Spleen (tissue), 11 donors: ENCODE measurements around the gene SSU72. TPM values are rescaled to one million over a fixed set of nuclear protein-coding genes. Genes with fewer than 3 reads are reported as not detected.
"Not testable (repeated sequence)": the region's sequence is repeated elsewhere in the genome, so short reads cannot be mapped to it uniquely, and the experiment has no call there.

ENCODE experiments used
- DNase-seq: peaks from one replicate; pipeline ENCODE4 v3.0.0-alpha.2; 2020
- H3K27ac ChIP-seq, 8 donors: fragments of 200-600 bp; sonication (generic) in 7 of 8; 1 replicate in 4 of 8; 2 replicates in 4 of 8; pipeline versions ENCODE4 v1.5.0 to v1.8.0; 2016 to 2021; ENCODE audit warnings: inconsistent platforms in 4 of 8, mild to moderate bottlenecking in 4 of 8, moderate library complexity in 1 of 8
- H3K27me3 ChIP-seq, 7 donors: fragments of 200-600 bp; sonication (generic) in 6 of 7; replicated peaks in 1 of 7; 1 replicate in 4 of 7; 2 replicates in 3 of 7; pipeline versions ENCODE4 v1.5.0 to v1.8.0; 2016 to 2021; ENCODE audit warnings: inconsistent platforms in 3 of 7, mild to moderate bottlenecking in 1 of 7
- H3K36me3 ChIP-seq, 6 donors: fragments of 200-600 bp; sonication (generic) in 5 of 6; 1 replicate in 4 of 6; 2 replicates in 2 of 6; pipeline versions ENCODE4 v1.5.0 to v1.8.0; 2016 to 2021; ENCODE audit warnings: inconsistent platforms in 2 of 6
- H3K4me1 ChIP-seq, 6 donors: fragments of 200-600 bp; sonication (generic) in 5 of 6; 1 replicate in 3 of 6; 2 replicates in 3 of 6; pipeline versions ENCODE4 v1.5.0 to v1.8.0; 2016 to 2021; ENCODE audit warnings: inconsistent platforms in 3 of 6
- H3K4me3 ChIP-seq, 8 donors: fragments of 200-600 bp; sonication (generic) in 7 of 8; 1 replicate in 4 of 8; 2 replicates in 4 of 8; pipeline versions ENCODE4 v1.5.0 to v1.8.0; 2016 to 2021; ENCODE audit warnings: inconsistent platforms in 4 of 8, mild to moderate bottlenecking in 4 of 8, moderate library complexity in 2 of 8
- H3K9me3 ChIP-seq, 8 donors: fragments of 200-600 bp; sonication (generic) in 7 of 8; 1 replicate in 4 of 8; 2 replicates in 4 of 8; pipeline versions ENCODE4 v1.5.0 to v1.8.0; 2016 to 2021; ENCODE audit warnings: inconsistent platforms in 4 of 8
- POLR2A ChIP-seq, 3 donors: fragments of 450-650 bp; IDR thresholded peaks; one replicate each; pipeline ENCODE4 v1.5.1; 2017; ENCODE audit warnings: antibody characterized with exemption in 3 of 3, mild to moderate bottlenecking in 1 of 3
- POLR2AphosphoS5 ChIP-seq, 3 donors: sonication (generic); formaldehyde crosslinking; IDR thresholded peaks; one replicate each; pipeline ENCODE4 v1.5.1; 2017; ENCODE audit warnings: antibody characterized with exemption in 3 of 3
- WGBS, 5 donors: extraction: QIAGEN DNeasy Blood & Tissue Kit in 3 of 5; methylation state at CpG; one replicate each; pipeline versions ENCODE4 v1.1.5 to v1.1.7; 2013 to 2018; 5-methylcytosine and 5-hydroxymethylcytosine counted together
- intact Hi-C: fragments of 100-400 bp; cut with DNase I; formaldehyde crosslinking; loops from one replicate; pipeline ENCODE4 v1.15.0; 2023; ENCODE audit warnings: low total_unique reads
- polyA plus RNA-seq, 3 donors: library from polyadenylated mRNA; stranded (reverse); fragments of 200-250 nt; gene quantifications; one replicate each; pipeline ENCODE4 v1.2.1, GENCODE V29; 2013
- total RNA-seq, 7 donors: library from RNA; depleted of rRNA in 3 of 7; stranded (reverse); fragments of >200 nt in 3 of 7; fragmentation: NEBNext Ultra II Directional in 4 of 7; extraction: Animal tissue kit (Norgen Biotek cat#: 25700) in 4 of 7; gene quantifications; one replicate each; pipeline versions ENCODE4 v1.1.0 to v1.2.1, GENCODE V29; 2016 to 2021
- TF ChIP-seq, protein P1 (sequence below), 11 experiments: fragments of 200-600 bp in 7 of 11; fragments of 450-650 bp in 4 of 11; sonication (generic) in 4 of 11; IDR thresholded peaks in 8 of 11; conservative IDR thresholded peaks in 3 of 11; 1 replicate in 7 of 11; 2 replicates in 4 of 11; pipeline versions ENCODE4 v1.4.0 to v1.8.0; 2016 to 2021; ENCODE audit warnings: antibody characterized with exemption in 11 of 11, inconsistent platforms in 4 of 11, mild to moderate bottlenecking in 1 of 11
- donor health status: healthy with polysubstance abuse.
- donor health status: DM: no; HTN: no; CAD: no; lungs with moderate emphysema.
- donor health status: DM: no; HTN: no; CAD: no.
- donor health status: Bipolar disorder and iron deficiency.
- donor health status: healthy.
- donor health status: DM: no; HTN: no; CAD: no.
- donor health status: DM: yes; HTN: yes; CAD: no.

Gene SSU72
- total and polyA plus RNA-seq, 10 donors, result 86.7 to 168 (median 107) TPM

GRCh38 chr1:1511533-1512285 lies 63.0 kb downstream of the SSU72 start, which contains the start of gene ATAD3A:
Gene ATAD3A (plus strand): TSS chr1:1512162. CDS start chr1:1512269, 107 bp downstream.
- Histone ChIP-seq H3K36me3 (peaks cover 0 to 17% (median 0%) of the 10 kb centered on the region in 6 donors), H3K27ac (peak within 1 kb of the TSS; percentile 86 to 95 (median 92)), H3K27me3 (no peaks in the 10 kb centered on the region), H3K4me3 (peak within 1 kb of the TSS; percentile 77 to 94 (median 84)), H3K4me1 (peaks cover 3 to 31% (median 14%) of the 10 kb centered on the region in 6 donors), H3K9me3 (no peaks in the 10 kb centered on the region)
- WGBS, 5 donors, result 0 to 1% (median 0%) methylated on average over 34 to 99 of the region's 99 CpGs
- peak; percentile 99 for DNase-seq
- TF ChIP-seq, protein P1, sequence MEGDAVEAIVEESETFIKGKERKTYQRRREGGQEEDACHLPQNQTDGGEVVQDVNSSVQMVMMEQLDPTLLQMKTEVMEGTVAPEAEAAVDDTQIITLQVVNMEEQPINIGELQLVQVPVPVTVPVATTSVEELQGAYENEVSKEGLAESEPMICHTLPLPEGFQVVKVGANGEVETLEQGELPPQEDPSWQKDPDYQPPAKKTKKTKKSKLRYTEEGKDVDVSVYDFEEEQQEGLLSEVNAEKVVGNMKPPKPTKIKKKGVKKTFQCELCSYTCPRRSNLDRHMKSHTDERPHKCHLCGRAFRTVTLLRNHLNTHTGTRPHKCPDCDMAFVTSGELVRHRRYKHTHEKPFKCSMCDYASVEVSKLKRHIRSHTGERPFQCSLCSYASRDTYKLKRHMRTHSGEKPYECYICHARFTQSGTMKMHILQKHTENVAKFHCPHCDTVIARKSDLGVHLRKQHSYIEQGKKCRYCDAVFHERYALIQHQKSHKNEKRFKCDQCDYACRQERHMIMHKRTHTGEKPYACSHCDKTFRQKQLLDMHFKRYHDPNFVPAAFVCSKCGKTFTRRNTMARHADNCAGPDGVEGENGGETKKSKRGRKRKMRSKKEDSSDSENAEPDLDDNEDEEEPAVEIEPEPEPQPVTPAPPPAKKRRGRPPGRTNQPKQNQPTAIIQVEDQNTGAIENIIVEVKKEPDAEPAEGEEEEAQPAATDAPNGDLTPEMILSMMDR (IDR thresholded peaks at IDR 0.05 in 8 of 11, conservative IDR thresholded peaks at IDR 0.05 in 3 of 11), result peak in 5 of 11 experiments; percentile 8 to 22 (median 21)
- peak; percentile 95 to 98 (median 96) for TF ChIP-seq POLR2AphosphoS5 (IDR thresholded peaks at IDR 0.05)
- peak in 1 of 3 donors; percentile 88 for TF ChIP-seq POLR2A (IDR thresholded peaks at IDR 0.05)
- intact Hi-C loops, result no loop called here

GRCh38 chr1:1510912-1511532 lies 63.6 kb downstream of the SSU72 start:
- intact Hi-C loops, result no loop called here
- no peak for DNase-seq
- Histone ChIP-seq H3K4me3 (peak overlapping the region; percentile 77 to 94 (median 84)), H3K9me3 (no peaks in the 10 kb centered on the region), H3K27ac (peak overlapping the region; percentile 86 to 95 (median 92)), H3K36me3 (peaks cover 0 to 10% (median 0%) of the 10 kb centered on the region in 6 donors), H3K4me1 (peaks cover 3 to 31% (median 14%) of the 10 kb centered on the region in 6 donors), H3K27me3 (no peaks in the 10 kb centered on the region)
- TF ChIP-seq, protein P1 (IDR thresholded peaks at IDR 0.05 in 8 of 11, conservative IDR thresholded peaks at IDR 0.05 in 3 of 11), result no peak
- TF ChIP-seq POLR2AphosphoS5 (IDR thresholded peaks at IDR 0.05) (no peak), POLR2A (IDR thresholded peaks at IDR 0.05) (no peak)
- WGBS, 5 donors, result 16 to 21% (median 18%) methylated on average over 17 of the region's 17 CpGs

GRCh38 chr1:1509465-1509850 lies 65.2 kb downstream of the SSU72 start:
- peaks cover 3 to 46% (median 23%) of the 10 kb centered on the region in 6 donors for H3K4me1 ChIP-seq
- intact Hi-C loops, H3K9me3 ChIP-seq, H3K4me3 ChIP-seq, H3K36me3 ChIP-seq, DNase-seq, H3K27ac ChIP-seq, H3K27me3 ChIP-seq: not testable (repeated sequence)
- WGBS, 5 donors, result 70 to 85% (median 74%) methylated on average over 14 to 20 of the region's 21 CpGs

DNA sequence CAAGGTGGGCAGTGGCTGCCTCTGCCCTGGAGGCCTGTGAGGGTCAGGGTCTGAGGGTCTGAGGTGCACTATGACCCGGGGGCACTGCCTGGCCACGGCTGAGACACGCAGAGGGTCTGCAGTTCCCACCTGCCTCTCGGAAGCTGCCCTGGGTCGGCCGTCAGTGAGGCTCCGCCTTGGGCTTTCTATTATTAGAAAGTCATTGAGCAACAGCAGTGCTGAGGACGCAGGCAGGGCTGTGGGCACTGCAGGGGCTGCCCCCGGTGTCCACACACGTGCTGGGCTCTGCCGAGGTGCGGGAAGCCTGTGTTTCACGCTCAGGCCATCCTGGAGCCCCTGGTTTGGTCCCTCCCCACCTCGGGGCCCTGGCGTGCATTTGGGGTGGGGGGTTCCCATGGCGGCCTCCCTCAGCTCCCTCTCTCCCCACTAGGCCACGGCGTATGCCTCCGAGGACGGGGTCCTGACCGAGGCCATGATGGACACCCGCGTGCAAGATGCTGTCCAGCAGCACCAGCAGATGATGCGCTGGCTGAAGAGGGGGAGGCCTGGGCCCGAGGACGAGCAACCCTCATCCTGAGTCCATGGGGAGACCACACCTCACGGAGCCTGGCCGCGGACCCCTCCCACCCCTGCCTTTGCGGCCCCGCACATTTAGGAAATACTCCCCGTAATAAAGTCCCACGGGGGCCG lies 65.7 kb downstream of the SSU72 start:
- WGBS, 5 donors, result 67 to 93% (median 83%) methylated on average over 3 to 29 of the region's 34 CpGs
- H3K27ac ChIP-seq, H3K4me3 ChIP-seq, H3K27me3 ChIP-seq, intact Hi-C loops, DNase-seq, H3K36me3 ChIP-seq, H3K9me3 ChIP-seq: not testable (repeated sequence)
- peaks cover 3 to 41% (median 23%) of the 10 kb centered on the region in 6 donors for H3K4me1 ChIP-seq
